Neuron (in vitro differentiated cells): Measurements from ENCODE around the gene CREB3L2.

ENCODE experiments used
- H2AFZ ChIP-seq: one replicate; pipeline ENCODE4 v1.6.1; 2013; ENCODE audit warnings: low read depth, mild to moderate bottlenecking, inconsistent platforms, low read length, moderate library complexity
- H3K27me3 ChIP-seq: one replicate; pipeline ENCODE4 v1.6.1; 2013; ENCODE audit warnings: low read length; ENCODE audit not compliant: insufficient read depth
- H3K36me3 ChIP-seq: one replicate; pipeline ENCODE4 v1.6.1; 2013; ENCODE audit warnings: low read length; ENCODE audit not compliant: insufficient read depth
- H3K4me1 ChIP-seq: one replicate; pipeline ENCODE4 v1.6.1; 2013; ENCODE audit warnings: low read length; ENCODE audit not compliant: insufficient read depth
- H3K4me3 ChIP-seq: 2 replicates; pipeline ENCODE4 v1.5.1; 2013; ENCODE audit warnings: mild to moderate bottlenecking, low read length, moderate library complexity
- H3K9me3 ChIP-seq: one replicate; pipeline ENCODE4 v1.6.1; 2013; ENCODE audit warnings: low read length

Gene CREB3L2

GRCh38 chr7:137956591-137956990, 45.3 kb downstream of the CREB3L2 start:
- Histone ChIP-seq H3K4me1 (peaks cover 17% of the 10 kb centered on the region), H3K4me3 (no peak overlapping the region), H3K27me3 (no peaks in the 10 kb centered on the region), H3K9me3 (no peaks in the 10 kb centered on the region), H3K36me3 (no peaks in the 10 kb centered on the region), H2AFZ (no peak overlapping the region)

GRCh38 chr7:137956183-137956582, 45.7 kb downstream of the CREB3L2 start:
- H3K4me1 ChIP-seq, result peaks cover 17% of the 10 kb centered on the region
- no peaks in the 10 kb centered on the region for H3K27me3 ChIP-seq
- no peaks in the 10 kb centered on the region for H3K36me3 ChIP-seq
- H2AFZ ChIP-seq, result no peak overlapping the region
- no peak overlapping the region for H3K4me3 ChIP-seq
- H3K9me3 ChIP-seq, result no peaks in the 10 kb centered on the region

GRCh38 chr7:137954614-137955013, 47.3 kb downstream of the CREB3L2 start:
- Histone ChIP-seq H3K4me3 (no peak overlapping the region), H3K36me3 (no peaks in the 10 kb centered on the region), H3K27me3 (no peaks in the 10 kb centered on the region), H3K9me3 (no peaks in the 10 kb centered on the region), H3K4me1 (peaks cover 17% of the 10 kb centered on the region), H2AFZ (no peak overlapping the region)

- H2AFZ ChIP-seq, result no peak overlapping the region
- no peaks in the 10 kb centered on the region for H3K27me3 ChIP-seq
- H3K4me1 ChIP-seq, result peaks cover 17% of the 10 kb centered on the region
- H3K4me3 ChIP-seq, result no peak overlapping the region
- no peaks in the 10 kb centered on the region for H3K36me3 ChIP-seq
- H3K9me3 ChIP-seq, result no peaks in the 10 kb centered on the region
These were observed 48.0 kb downstream of the CREB3L2 start for GRCh38 chr7:137953665-137954470.

- Histone ChIP-seq H2AFZ (no peak overlapping the region), H3K4me1 (peaks cover 17% of the 10 kb centered on the region), H3K4me3 (no peak overlapping the region), H3K9me3 (no peaks in the 10 kb centered on the region), H3K27me3 (no peaks in the 10 kb centered on the region), H3K36me3 (no peaks in the 10 kb centered on the region)
These were observed 48.7 kb downstream of the CREB3L2 start for GRCh38 chr7:137953043-137953664.

- H3K36me3 ChIP-seq, result no peaks in the 10 kb centered on the region
- H3K4me1 ChIP-seq, result peaks cover 17% of the 10 kb centered on the region
- H3K27me3 ChIP-seq, result no peaks in the 10 kb centered on the region
- no peak overlapping the region for H3K4me3 ChIP-seq
- no peak overlapping the region for H2AFZ ChIP-seq
- H3K9me3 ChIP-seq, result no peaks in the 10 kb centered on the region
These were observed 49.5 kb downstream of the CREB3L2 start for GRCh38 chr7:137952426-137952805.

GRCh38 chr7:137951700-137952425, 50.0 kb downstream of the CREB3L2 start:
- Histone ChIP-seq H3K4me3 (no peak overlapping the region), H3K27me3 (no peaks in the 10 kb centered on the region), H2AFZ (no peak overlapping the region), H3K36me3 (no peaks in the 10 kb centered on the region), H3K4me1 (peaks cover 17% of the 10 kb centered on the region), H3K9me3 (no peaks in the 10 kb centered on the region)

GRCh38 chr7:137950967-137951366, 50.9 kb downstream of the CREB3L2 start:
- Histone ChIP-seq H3K9me3 (no peaks in the 10 kb centered on the region), H3K4me1 (peaks cover 17% of the 10 kb centered on the region), H3K4me3 (no peak overlapping the region), H3K36me3 (no peaks in the 10 kb centered on the region), H3K27me3 (no peaks in the 10 kb centered on the region), H2AFZ (no peak overlapping the region)

- Histone ChIP-seq H2AFZ (no peak overlapping the region), H3K27me3 (no peaks in the 10 kb centered on the region)
These were observed 51.6 kb downstream of the CREB3L2 start for GRCh38 chr7:137950263-137950621.

GRCh38 chr7:137949416-137950262, 52.2 kb downstream of the CREB3L2 start:
- Histone ChIP-seq H3K27me3 (no peaks in the 10 kb centered on the region), H3K4me1 (peaks cover 17% of the 10 kb centered on the region), H3K36me3 (no peaks in the 10 kb centered on the region), H3K4me3 (no peak overlapping the region), H2AFZ (no peak overlapping the region), H3K9me3 (no peaks in the 10 kb centered on the region)

More at GRCh38 chr7:137950263-137950621, 51.6 kb downstream of the CREB3L2 start:
- Histone ChIP-seq H3K4me1 (peaks cover 17% of the 10 kb centered on the region), H3K36me3 (no peaks in the 10 kb centered on the region), H3K4me3 (no peak overlapping the region), H3K9me3 (no peaks in the 10 kb centered on the region)

GRCh38 chr7:137948845-137949330, 53.0 kb downstream of the CREB3L2 start:
- Histone ChIP-seq H3K4me1 (peaks cover 10% of the 10 kb centered on the region), H3K36me3 (no peaks in the 10 kb centered on the region), H3K9me3 (no peaks in the 10 kb centered on the region), H3K27me3 (no peaks in the 10 kb centered on the region), H3K4me3 (no peak overlapping the region), H2AFZ (no peak overlapping the region)

GRCh38 chr7:137948083-137948844, 53.6 kb downstream of the CREB3L2 start:
- Histone ChIP-seq H3K9me3 (no peaks in the 10 kb centered on the region), H2AFZ (no peak overlapping the region), H3K27me3 (no peaks in the 10 kb centered on the region), H3K4me1 (peaks cover 4% of the 10 kb centered on the region), H3K36me3 (no peaks in the 10 kb centered on the region), H3K4me3 (no peak overlapping the region)
